ENCODE data around the gene SGIP1.

SGIP1 gene

GRCh38 chr1:66519992-66520391 is 14.0 kb upstream of the SGIP1 start:
- no peak overlapping the region for H3K4me3 ChIP-seq (ENCODE audit: low read depth, low read length)
- no peak for DNase-seq (ENCODE audit: low read depth)

GRCh38 chr1:66520655-66521054 is 13.3 kb upstream of the SGIP1 start:
- H3K4me3 ChIP-seq (ENCODE audit: low read depth, low read length) = no peak overlapping the region

GRCh38 chr1:66521721-66522365 is 12.1 kb upstream of the SGIP1 start:
- DNase-seq (ENCODE audit: low read depth) = peak; percentile 90
- no peak overlapping the region for H3K4me3 ChIP-seq (ENCODE audit: low read depth, low read length)

More at GRCh38 chr1:66520655-66521054, 13.3 kb upstream of the SGIP1 start:
- DNase-seq (ENCODE audit: low read depth) = no peak

- H3K4me3 ChIP-seq (ENCODE audit: low read depth, low read length) = no peak overlapping the region
- DNase-seq (ENCODE audit: low read depth) = no peak
Observed at GRCh38 chr1:66523562-66523961, 10.4 kb upstream of the SGIP1 start.

GRCh38 chr1:66525086-66525485 is 8.9 kb upstream of the SGIP1 start:
- DNase-seq (ENCODE audit: low read depth) = no peak
- no peak overlapping the region for H3K4me3 ChIP-seq (ENCODE audit: low read depth, low read length)

- no peak overlapping the region for H3K4me3 ChIP-seq (ENCODE audit: low read depth, low read length)
- no peak for DNase-seq (ENCODE audit: low read depth)
Observed at GRCh38 chr1:66526036-66526435, 7.9 kb upstream of the SGIP1 start.

GRCh38 chr1:66526991-66527390 is 7.0 kb upstream of the SGIP1 start:
- no peak overlapping the region for H3K4me3 ChIP-seq (ENCODE audit: low read depth, low read length)
- no peak for DNase-seq (ENCODE audit: low read depth)

GRCh38 chr1:66527686-66528085 is 6.3 kb upstream of the SGIP1 start:
- H3K4me3 ChIP-seq (ENCODE audit: low read depth, low read length) = no peak overlapping the region
- DNase-seq (ENCODE audit: low read depth) = no peak

- DNase-seq (ENCODE audit: low read depth) = no peak
- H3K4me3 ChIP-seq (ENCODE audit: low read depth, low read length) = no peak overlapping the region
Observed at GRCh38 chr1:66528580-66528979, 5.4 kb upstream of the SGIP1 start.

- H3K4me3 ChIP-seq (ENCODE audit: low read depth, low read length) = no peak overlapping the region
- no peak for DNase-seq (ENCODE audit: low read depth)
Observed at GRCh38 chr1:66532214-66532613, 1.7 kb upstream of the SGIP1 start.

GRCh38 chr1:66532798-66533783 is 862 bp upstream of the SGIP1 start:
- peak; percentile 78 for DNase-seq (ENCODE audit: low read depth)
- H3K4me3 ChIP-seq (ENCODE audit: low read depth, low read length) = peak overlapping the region; percentile 54

- DNase-seq (ENCODE audit: low read depth) = no peak
- peak overlapping the region; percentile 54 for H3K4me3 ChIP-seq (ENCODE audit: low read depth, low read length)
Observed at GRCh38 chr1:66535061-66535460, 1.1 kb downstream of the SGIP1 start.

- H3K4me3 ChIP-seq (ENCODE audit: low read depth, low read length) = peak overlapping the region; percentile 54
Observed at GRCh38 chr1:66535853-66536252, 1.9 kb downstream of the SGIP1 start.

GRCh38 chr1:66537718-66538117 is 3.8 kb downstream of the SGIP1 start:
- no peak overlapping the region for H3K4me3 ChIP-seq (ENCODE audit: low read depth, low read length)
- no peak for DNase-seq (ENCODE audit: low read depth)

More at GRCh38 chr1:66535853-66536252, 1.9 kb downstream of the SGIP1 start:
- no peak for DNase-seq (ENCODE audit: low read depth)

- H3K4me3 ChIP-seq (ENCODE audit: low read depth, low read length) = no peak overlapping the region
- no peak for DNase-seq (ENCODE audit: low read depth)
Observed at GRCh38 chr1:66539491-66539890, 5.5 kb downstream of the SGIP1 start.

- H3K4me3 ChIP-seq (ENCODE audit: low read depth, low read length) = no peak overlapping the region
- DNase-seq (ENCODE audit: low read depth) = no peak
Observed at GRCh38 chr1:66540434-66541032, 6.6 kb downstream of the SGIP1 start.

- H3K4me3 ChIP-seq (ENCODE audit: low read depth, low read length) = no peak overlapping the region
- no peak for DNase-seq (ENCODE audit: low read depth)
Observed at GRCh38 chr1:66542314-66542713, 8.4 kb downstream of the SGIP1 start.

- DNase-seq (ENCODE audit: low read depth) = peak; percentile 82
- H3K4me3 ChIP-seq (ENCODE audit: low read depth, low read length) = no peak overlapping the region
Observed at GRCh38 chr1:66542811-66543767, 9.1 kb downstream of the SGIP1 start.
